Measurements from ENCODE around the gene FBXL3. TPM values are rescaled to one million over a fixed set of nuclear protein-coding genes. Genes with fewer than 3 reads are reported as not detected.

Gene FBXL3
- polyA plus RNA-seq, 2 of the 4 experiments (the other 2 are of a cell fraction) = 17.8 to 24.0 TPM

DNA sequence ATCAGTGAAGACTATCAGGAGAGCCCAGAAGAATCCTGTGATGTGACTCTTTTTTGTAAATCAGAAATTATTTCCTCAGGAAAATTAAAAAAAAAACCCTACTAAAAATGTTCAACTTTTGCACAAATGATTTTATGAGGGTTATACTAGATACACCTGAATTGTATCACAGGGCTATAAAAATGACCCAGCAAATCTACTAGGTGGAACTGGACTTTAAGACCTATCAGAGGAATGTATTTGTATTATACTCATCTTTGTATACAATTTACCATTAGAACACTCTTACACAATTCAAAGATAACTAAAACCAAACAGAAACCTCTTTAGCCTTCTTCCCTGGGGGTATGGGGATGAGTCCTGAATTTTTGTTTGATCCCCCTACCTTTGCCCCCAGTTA lies 7.2 kb downstream of the FBXL3 start:
- ChIA-PET POLR2A (interaction anchor here (0.7 kb wide), 1 partner anchor 549 kb away, joined by 5 read pairs; no protein-coding TSS in a partner anchor), CTCF (no interaction called here)
- H3K9me3 ChIP-seq = no peaks in the 10 kb centered on the region
- FAIRE-seq (no peak), ATAC-seq (no peak), DNase-seq (ENCODE audit: low read depth in 1 of 2, low spot score in 1 of 2) (no peak)
- H3K27ac ChIP-seq = no peak overlapping the region
- TF ChIP-seq, protein P1, sequence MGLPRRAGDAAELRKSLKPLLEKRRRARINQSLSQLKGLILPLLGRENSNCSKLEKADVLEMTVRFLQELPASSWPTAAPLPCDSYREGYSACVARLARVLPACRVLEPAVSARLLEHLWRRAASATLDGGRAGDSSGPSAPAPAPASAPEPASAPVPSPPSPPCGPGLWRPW (IDR thresholded peaks at IDR 0.05) = no peak
- TF ChIP-seq REST (IDR thresholded peaks at IDR 0.05) (no peak), HOXB5 (CRISPR knock-in tag; IDR thresholded peaks at IDR 0.05) (no peak), GATA3 (IDR thresholded peaks at IDR 0.05; ENCODE audit: borderline replicate concordance) (no peak), RAD21 (conservative IDR thresholded peaks at IDR 0.05 in 1 of 2, IDR thresholded peaks at IDR 0.05 in 1 of 2) (no peak), RCOR1 (IDR thresholded peaks at IDR 0.05; ENCODE audit: low read depth, low read length) (no peak), ZC3H11A (IDR thresholded peaks at IDR 0.05) (no peak), CHD4 (IDR thresholded peaks at IDR 0.05; ENCODE audit: borderline replicate concordance) (no peak), FOXS1 (CRISPR knock-in tag; IDR thresholded peaks at IDR 0.05) (no peak)
- H3K4me2 ChIP-seq = no peak overlapping the region
- no peak overlapping the region for H3K4me3 ChIP-seq
- peaks cover 9% of the 10 kb centered on the region; the same call in 2 of the 3 replicates for H3K4me1 ChIP-seq

GRCh38 chr13:77016888-77017623 lies 9.9 kb downstream of the FBXL3 start:
- no peak overlapping the region for H3K27ac ChIP-seq
- no peak overlapping the region for H3K4me2 ChIP-seq
- CTCF ChIA-PET = no interaction called here
- FAIRE-seq = no peak
- no peaks in the 10 kb centered on the region for H3K4me1 ChIP-seq
- 90% methylated on average over 6 of the region's 6 CpGs for WGBS (ENCODE audit: missing lambda C conversion rate)
- H3K4me3 ChIP-seq = no peak overlapping the region
- POLR2A ChIA-PET = interaction anchor here (1.3 kb wide), 1 partner anchor 9 kb away, joined by 4 read pairs; no protein-coding TSS in a partner anchor
- TF ChIP-seq, protein P2, sequence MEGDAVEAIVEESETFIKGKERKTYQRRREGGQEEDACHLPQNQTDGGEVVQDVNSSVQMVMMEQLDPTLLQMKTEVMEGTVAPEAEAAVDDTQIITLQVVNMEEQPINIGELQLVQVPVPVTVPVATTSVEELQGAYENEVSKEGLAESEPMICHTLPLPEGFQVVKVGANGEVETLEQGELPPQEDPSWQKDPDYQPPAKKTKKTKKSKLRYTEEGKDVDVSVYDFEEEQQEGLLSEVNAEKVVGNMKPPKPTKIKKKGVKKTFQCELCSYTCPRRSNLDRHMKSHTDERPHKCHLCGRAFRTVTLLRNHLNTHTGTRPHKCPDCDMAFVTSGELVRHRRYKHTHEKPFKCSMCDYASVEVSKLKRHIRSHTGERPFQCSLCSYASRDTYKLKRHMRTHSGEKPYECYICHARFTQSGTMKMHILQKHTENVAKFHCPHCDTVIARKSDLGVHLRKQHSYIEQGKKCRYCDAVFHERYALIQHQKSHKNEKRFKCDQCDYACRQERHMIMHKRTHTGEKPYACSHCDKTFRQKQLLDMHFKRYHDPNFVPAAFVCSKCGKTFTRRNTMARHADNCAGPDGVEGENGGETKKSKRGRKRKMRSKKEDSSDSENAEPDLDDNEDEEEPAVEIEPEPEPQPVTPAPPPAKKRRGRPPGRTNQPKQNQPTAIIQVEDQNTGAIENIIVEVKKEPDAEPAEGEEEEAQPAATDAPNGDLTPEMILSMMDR (IDR thresholded peaks at IDR 0.05) = peak; percentile 13; the same call in 1 of the 3 replicates
- TF ChIP-seq FOSL2 (IDR thresholded peaks at IDR 0.05) (no peak), FOSL2 (CRISPR knock-in tag; IDR thresholded peaks at IDR 0.05) (no peak)
- ATAC-seq = no peak
- DNase-seq (ENCODE audit: low read depth in 1 of 2, low spot score in 1 of 2) = no peak
- H3K9me3 ChIP-seq = no peaks in the 10 kb centered on the region

DNA sequence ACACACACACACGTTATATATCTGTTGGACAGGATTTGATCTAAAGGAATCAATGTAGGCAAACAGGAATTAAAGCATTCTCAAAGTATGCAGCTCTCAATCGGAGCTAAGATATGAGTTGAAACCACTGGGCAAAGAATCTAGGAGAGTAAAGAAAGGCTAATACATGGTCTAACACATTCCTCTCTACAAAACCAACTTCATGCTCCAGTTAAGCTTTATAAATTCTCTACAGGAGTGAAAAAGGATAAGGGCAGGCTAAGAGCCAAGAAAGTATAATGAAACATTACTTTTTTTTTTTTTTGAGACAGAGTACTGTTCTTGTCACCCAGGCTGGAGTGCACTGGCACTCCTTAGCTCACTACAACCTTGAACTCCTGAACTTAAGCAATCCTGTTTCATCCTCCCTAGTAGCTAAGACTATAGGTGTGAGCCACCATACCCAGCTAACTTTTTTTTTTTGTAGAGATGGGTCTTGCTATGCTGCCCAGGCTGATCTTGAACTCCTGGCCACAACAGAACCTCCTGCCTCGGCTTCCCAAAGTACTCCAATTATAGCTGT lies 10.6 kb downstream of the FBXL3 start:
- no peak for DNase-seq (ENCODE audit: low read depth in 1 of 2, low spot score in 1 of 2)
- Histone ChIP-seq H3K4me1 (no peaks in the 10 kb centered on the region), H3K4me3 (no peak overlapping the region), H3K4me2 (no peak overlapping the region), H3K9me3 (no peaks in the 10 kb centered on the region), H3K27ac (no peak overlapping the region)
- no peak for FAIRE-seq
- no peak for ATAC-seq
- 97% methylated on average over 3 of the region's 3 CpGs for WGBS (ENCODE audit: missing lambda C conversion rate)
- ChIA-PET POLR2A (no interaction called here), CTCF (interaction anchor here (0.6 to 0.7 kb wide), 2 partner anchors 11 to 14 kb away, joined by 3 to 4 read pairs; no protein-coding TSS in a partner anchor)
- TF ChIP-seq ZFP36 (IDR thresholded peaks at IDR 0.05; ENCODE audit: borderline replicate concordance, partially characterized antibody) (no peak), EHF (CRISPR knock-in tag; IDR thresholded peaks at IDR 0.05) (no peak), NPAS2 (CRISPR knock-in tag; IDR thresholded peaks at IDR 0.05; ENCODE audit: borderline replicate concordance) (no peak), RARB (CRISPR knock-in tag; IDR thresholded peaks at IDR 0.05) (no peak), KDM5A (IDR thresholded peaks at IDR 0.05) (no peak), HOXA7 (CRISPR knock-in tag; IDR thresholded peaks at IDR 0.05) (no peak), RNF2 (IDR thresholded peaks at IDR 0.05; ENCODE audit: borderline replicate concordance, low read depth) (no peak), HOXB5 (CRISPR knock-in tag; IDR thresholded peaks at IDR 0.05) (no peak), NFE2L2 (conservative IDR thresholded peaks at IDR 0.05; ENCODE audit: low read length) (no peak)
- TF ChIP-seq, protein P3, sequence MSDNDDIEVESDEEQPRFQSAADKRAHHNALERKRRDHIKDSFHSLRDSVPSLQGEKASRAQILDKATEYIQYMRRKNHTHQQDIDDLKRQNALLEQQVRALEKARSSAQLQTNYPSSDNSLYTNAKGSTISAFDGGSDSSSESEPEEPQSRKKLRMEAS (IDR thresholded peaks at IDR 0.05) = no peak
